Activated B cell treated with CpG ODN at 0.5 μM for 24 hours (primary cell): ENCODE measurements around the gene TGFBR2. TPM values are rescaled to one million over a fixed set of nuclear protein-coding genes. Genes with fewer than 3 reads are reported as not detected.

Experiments
- ATAC-seq: fragments of 200-7000 bp; cut with Tn5 transposase; one replicate; pipeline ENCODE4 v1.10.0; 2021; ENCODE audit warnings: low read depth, mild to moderate bottlenecking, moderate library complexity
- CTCF ChIA-PET: fragments of 350-600 bp; sonication (Branson Sonifier 250); formaldehyde crosslinking; loops from one replicate; lab custom pipeline; 2021; ENCODE audit warnings: antibody characterized with exemption; lab: Charles Lee
- POLR2A ChIA-PET: fragments of 350-600 bp; sonication (Branson Sonifier 250); formaldehyde crosslinking; loops from one replicate; lab custom pipeline; 2021; ENCODE audit warnings: antibody characterized with exemption; lab: Charles Lee
- DNase-seq: peaks from one replicate; pipeline ENCODE4 v3.0.0; 2022
- H3K27ac Mint-ChIP-seq: one replicate; pipeline ENCODE4 v1.8.0; 2020; ENCODE audit warnings: mixed read lengths
- H3K27me3 Mint-ChIP-seq: one replicate; pipeline ENCODE4 v1.8.0; 2021; ENCODE audit warnings: mixed read lengths
- H3K36me3 Mint-ChIP-seq: one replicate; pipeline ENCODE4 v1.8.0; 2021; ENCODE audit warnings: low read depth, mixed read lengths
- H3K4me1 Mint-ChIP-seq: one replicate; pipeline ENCODE4 v1.8.0; 2021; ENCODE audit warnings: mixed read lengths
- H3K4me3 Mint-ChIP-seq: one replicate; pipeline ENCODE4 v1.8.0; 2020; ENCODE audit warnings: mild to moderate bottlenecking, mixed read lengths
- H3K9me3 Mint-ChIP-seq: one replicate; pipeline ENCODE4 v1.8.0; 2020; ENCODE audit warnings: mixed read lengths
- CTCF ChIP-seq: fragments of 200-600 bp; IDR thresholded peaks from one replicate; pipeline ENCODE4 v1.8.0; 2022; ENCODE audit warnings: antibody characterized with exemption, mild to moderate bottlenecking
- intact Hi-C: fragments of 100-400 bp; cut with micrococcal nuclease; formaldehyde crosslinking; loops from one replicate; pipeline ENCODE4 v1.15.1; 2024
- total RNA-seq: library from RNA; stranded (reverse); gene quantifications from 2 replicates; pipeline ENCODE4 v1.2.3, GENCODE V29; 2022

The TGFBR2 gene
- total RNA-seq, 1 donor from 2014 or later, result 104 TPM

- ChIA-PET CTCF (interaction anchor here (1.4 to 1.7 kb wide), 3 partner anchors 15 to 58 kb away, joined by 4 read pairs; no protein-coding TSS in a partner anchor), POLR2A (interaction anchor here (0.7 to 3.0 kb wide), 13 partner anchors 8 to 139 kb away, joined by 3 to 15 read pairs (median 5); no protein-coding TSS in a partner anchor)
- no peak for ATAC-seq
- no peaks in the 10 kb centered on the region for H3K27me3 Mint-ChIP-seq
- H3K4me3 Mint-ChIP-seq, result peak overlapping the region; percentile 48
- no peak for TF ChIP-seq CTCF
- H3K27ac Mint-ChIP-seq, result peak overlapping the region; percentile 91
- DNase-seq, result no peak
- no peaks in the 10 kb centered on the region for H3K9me3 Mint-ChIP-seq
- H3K4me1 Mint-ChIP-seq, result peaks cover 99% of the 10 kb centered on the region
- peaks cover 61% of the 10 kb centered on the region for H3K36me3 Mint-ChIP-seq
- intact Hi-C loops, result no loop called here
Measured at GRCh38 chr3:30634761-30635735, 28.6 kb downstream of the TGFBR2 start.

GRCh38 chr3:30637310-30638219 is 31.2 kb downstream of the TGFBR2 start:
- Mint-ChIP-seq H3K27me3 (no peaks in the 10 kb centered on the region), H3K36me3 (peaks cover 51% of the 10 kb centered on the region), H3K4me3 (peak overlapping the region; percentile 64), H3K27ac (peak overlapping the region; percentile 91), H3K4me1 (peaks cover 99% of the 10 kb centered on the region), H3K9me3 (no peaks in the 10 kb centered on the region)
- ChIA-PET CTCF (interaction anchor here (1.3 to 1.8 kb wide), 2 partner anchors 15 to 31 kb away, joined by 3 to 5 read pairs; no protein-coding TSS in a partner anchor), POLR2A (interaction anchor here (0.8 to 3.3 kb wide), 8 partner anchors 8 to 51 kb away, joined by 3 to 38 read pairs (median 4); partner anchors contain the start of gene TGFBR2)
- intact Hi-C loops, result no loop called here
- ATAC-seq (no peak), DNase-seq (no peak)
- no peak for TF ChIP-seq CTCF

- CTCF ChIA-PET, result interaction anchor here (1.0 to 1.8 kb wide), 3 partner anchors 16 to 439 kb away, joined by 3 to 5 read pairs (median 3); no protein-coding TSS in a partner anchor
- Mint-ChIP-seq H3K36me3 (peaks cover 46% of the 10 kb centered on the region), H3K4me1 (peaks cover 99% of the 10 kb centered on the region), H3K27me3 (no peaks in the 10 kb centered on the region), H3K4me3 (peak overlapping the region; percentile 57), H3K9me3 (no peaks in the 10 kb centered on the region), H3K27ac (peak overlapping the region; percentile 91)
- intact Hi-C loops, result no loop called here
- no peak for TF ChIP-seq CTCF
- ATAC-seq (no peak), DNase-seq (no peak)
- POLR2A ChIA-PET, result interaction anchor here (0.5 to 3.3 kb wide), 11 partner anchors 10 to 1268 kb away, joined by 3 to 38 read pairs (median 5); partner anchors contain the start of gene TGFBR2
Measured at GRCh38 chr3:30638685-30639412, 32.4 kb downstream of the TGFBR2 start.

- Mint-ChIP-seq H3K27me3 (no peaks in the 10 kb centered on the region), H3K36me3 (peaks cover 48% of the 10 kb centered on the region), H3K27ac (peak overlapping the region; percentile 91), H3K9me3 (no peaks in the 10 kb centered on the region), H3K4me3 (peak overlapping the region; percentile 57), H3K4me1 (peaks cover 99% of the 10 kb centered on the region)
- intact Hi-C loops, result loop anchor here (1.0 to 10.0 kb wide), 7 partner anchors 9 to 1795 kb away; partner anchors contain the start of gene TGFBR2
- no peak for TF ChIP-seq CTCF
- no peak for DNase-seq
- ChIA-PET CTCF (no interaction called here), POLR2A (interaction anchor here (0.5 to 3.3 kb wide), 11 partner anchors 8 to 1267 kb away, joined by 3 to 38 read pairs (median 5); partner anchors contain the start of gene TGFBR2)
- peak; percentile 69 for ATAC-seq
Measured at GRCh38 chr3:30639937-30640336, 33.5 kb downstream of the TGFBR2 start.
